ENCODE results near the gene MISP3.

- TF ChIP-seq NFRKB (IDR thresholded peaks at IDR 0.05) (no peak), BHLHE40 (IDR thresholded peaks at IDR 0.05; ENCODE audit: borderline replicate concordance) (no peak), TARDBP (IDR thresholded peaks at IDR 0.05) (no peak), SUZ12 (IDR thresholded peaks at IDR 0.05) (no peak), ZNF384 (IDR thresholded peaks at IDR 0.05) (no peak), SP1 (IDR thresholded peaks at IDR 0.05) (no peak), PKNOX1 (IDR thresholded peaks at IDR 0.05) (no peak), FOXM1 (IDR thresholded peaks at IDR 0.05; ENCODE audit: borderline replicate concordance) (no peak), ARNT (IDR thresholded peaks at IDR 0.05) (no peak)
Measured at GRCh38 chr19:14048443-14049153, 24.0 kb upstream of the MISP3 start.
